Neural progenitor cell (in vitro differentiated cells): ENCODE results near the gene LLCFC1. TPM values are rescaled to one million over a fixed set of nuclear protein-coding genes. Genes with fewer than 3 reads are reported as not detected.

Experiments
- DNase-seq: peaks from one replicate; pipeline ENCODE4 v3.0.0-alpha.2; 2016; ENCODE audit warnings: low spot score
- H2AFZ ChIP-seq: fragments of 200-600 bp; sonication (generic); replicated peaks from 2 replicates; pipeline ENCODE4 v1.6.1; 2016; ENCODE audit warnings: antibody characterized with exemption
- H3F3A ChIP-seq: fragments of 200-600 bp; sonication (generic); 2 replicates; pipeline ENCODE4 v1.6.1; 2016; ENCODE audit warnings: antibody characterized with exemption, low read depth
- H3K27ac ChIP-seq: fragments of 200-600 bp; sonication (generic); 2 replicates; pipeline ENCODE4 v1.5.1; 2016; ENCODE audit warnings: mild to moderate bottlenecking
- H3K27me3 ChIP-seq: fragments of 200-600 bp; sonication (generic); 2 replicates; pipeline ENCODE4 v1.6.1; 2016; ENCODE audit warnings: mild to moderate bottlenecking, moderate library complexity
- H3K36me3 ChIP-seq: fragments of 200-600 bp; sonication (generic); 2 replicates; pipeline ENCODE4 v1.5.1; 2016
- H3K4me1 ChIP-seq: fragments of 200-600 bp; sonication (generic); 2 replicates; pipeline ENCODE4 v1.6.1; 2016; ENCODE audit warnings: mixed run types
- H3K4me2 ChIP-seq: fragments of 200-600 bp; sonication (generic); 2 replicates; pipeline ENCODE4 v1.6.1; 2016
- H3K4me3 ChIP-seq: fragments of 200-600 bp; sonication (generic); 2 replicates; pipeline ENCODE4 v1.5.1; 2016
- H3K79me2 ChIP-seq: fragments of 200-600 bp; sonication (generic); 2 replicates; pipeline ENCODE4 v1.6.1; 2016; ENCODE audit warnings: low read depth
- H3K9ac ChIP-seq: fragments of 200-600 bp; sonication (generic); 2 replicates; pipeline ENCODE4 v1.6.1; 2016
- H3K9me3 ChIP-seq: fragments of 200-600 bp; sonication (generic); 2 replicates; pipeline ENCODE4 v1.5.1; 2016; ENCODE audit warnings: low read depth
- H4K20me1 ChIP-seq: fragments of 200-600 bp; sonication (generic); 2 replicates; pipeline ENCODE4 v1.6.1; 2016; ENCODE audit warnings: low read depth
- H3K27ac Mint-ChIP-seq: 3 replicates; pipeline ENCODE4 v1.8.0; 2021; ENCODE audit warnings: mixed read lengths
- H3K27me3 Mint-ChIP-seq: 2 replicates; pipeline ENCODE4 v1.8.0; 2022; ENCODE audit warnings: low read depth, mild to moderate bottlenecking, inconsistent platforms, moderate library complexity, mixed read lengths; ENCODE audit not compliant: insufficient read depth
- H3K36me3 Mint-ChIP-seq: 3 replicates; pipeline ENCODE4 v1.8.0; 2021; ENCODE audit warnings: mixed read lengths
- H3K4me1 Mint-ChIP-seq: 3 replicates; pipeline ENCODE4 v1.8.0; 2021; ENCODE audit warnings: mixed read lengths
- H3K4me3 Mint-ChIP-seq: 3 replicates; pipeline ENCODE4 v1.8.0; 2021; ENCODE audit warnings: mild to moderate bottlenecking, moderate library complexity, mixed read lengths
- H3K9me3 Mint-ChIP-seq: 3 replicates; pipeline ENCODE4 v1.8.0; 2020; ENCODE audit warnings: mixed read lengths
- CTCF ChIP-seq: fragments of 200-600 bp; sonication (generic); IDR thresholded peaks from 2 replicates; pipeline ENCODE4 v1.5.1; 2017; ENCODE audit warnings: antibody characterized with exemption, mild to moderate bottlenecking
- EZH2 ChIP-seq: fragments of 200-600 bp; sonication (generic); IDR thresholded peaks from 2 replicates; pipeline ENCODE4 v1.6.1; 2017; ENCODE audit warnings: antibody characterized with exemption, mild to moderate bottlenecking, moderate library complexity
- EZH2phosphoT487 ChIP-seq: fragments of 200-600 bp; sonication (generic); IDR thresholded peaks from 2 replicates; pipeline ENCODE4 v1.6.1; 2017; ENCODE audit warnings: antibody characterized with exemption
- total RNA-seq: library from RNA; depleted of rRNA; stranded (reverse); fragments of >200 nt; gene quantifications from 2 replicates; pipeline ENCODE4 v1.2.3, GENCODE V29; 2015; ENCODE audit warnings: low replicate concordance

LLCFC1 gene
- total RNA-seq, 1 donor from 2014 or later, result not detected

GRCh38 chr7:142935941-142936565 lies 3.2 kb upstream of the LLCFC1 start:
- H3K9me3 ChIP-seq, result no peaks in the 10 kb centered on the region
- no peak overlapping the region for H3K9ac ChIP-seq
- H3K79me2 ChIP-seq, result no peaks in the 10 kb centered on the region
- H3K4me3 ChIP-seq, result no peak overlapping the region
- no peak overlapping the region for H3K27ac ChIP-seq
- H3K4me2 ChIP-seq, result no peak overlapping the region
- Mint-ChIP-seq H3K27ac (no peak overlapping the region), H3K4me1 (peaks cover 3% of the 10 kb centered on the region), H3K27me3 (peaks cover 2% of the 10 kb centered on the region), H3K9me3 (no peaks in the 10 kb centered on the region), H3K4me3 (no peak overlapping the region), H3K36me3 (no peaks in the 10 kb centered on the region)
- no peaks in the 10 kb centered on the region for H3K27me3 ChIP-seq
- no peaks in the 10 kb centered on the region for H3K4me1 ChIP-seq
- TF ChIP-seq EZH2phosphoT487 (no peak), CTCF (no peak)
- H4K20me1 ChIP-seq, result no peaks in the 10 kb centered on the region
- H3F3A ChIP-seq, result no peaks in the 10 kb centered on the region
- no peaks in the 10 kb centered on the region for H3K36me3 ChIP-seq
- no peak for DNase-seq
- no peak overlapping the region for H2AFZ ChIP-seq

- Mint-ChIP-seq H3K27me3 (peaks cover 2% of the 10 kb centered on the region), H3K4me1 (peaks cover 3% of the 10 kb centered on the region), H3K9me3 (no peaks in the 10 kb centered on the region), H3K36me3 (no peaks in the 10 kb centered on the region), H3K27ac (no peak overlapping the region), H3K4me3 (no peak overlapping the region)
- Histone ChIP-seq H3K4me2 (no peak overlapping the region), H3K9me3 (no peaks in the 10 kb centered on the region), H3K27ac (no peak overlapping the region), H2AFZ (no peak overlapping the region), H3F3A (no peaks in the 10 kb centered on the region), H3K4me3 (no peak overlapping the region), H3K36me3 (no peaks in the 10 kb centered on the region), H3K4me1 (no peaks in the 10 kb centered on the region), H3K27me3 (no peaks in the 10 kb centered on the region), H3K79me2 (no peaks in the 10 kb centered on the region), H3K9ac (no peak overlapping the region), H4K20me1 (no peaks in the 10 kb centered on the region)
- TF ChIP-seq EZH2 (no peak), EZH2phosphoT487 (no peak), CTCF (no peak)
- DNase-seq, result no peak
Measured at GRCh38 chr7:142938611-142939010, 673 bp upstream of the LLCFC1 start.

GRCh38 chr7:142940966-142941535 lies 1.8 kb downstream of the LLCFC1 start:
- H3K9me3 Mint-ChIP-seq, result no peaks in the 10 kb centered on the region

More at GRCh38 chr7:142940966-142941535, 1.8 kb downstream of the LLCFC1 start:
- no peak for TF ChIP-seq CTCF
- TF ChIP-seq EZH2phosphoT487, result no peak
- no peak for TF ChIP-seq EZH2
- Histone ChIP-seq H3F3A (no peaks in the 10 kb centered on the region), H3K4me1 (no peaks in the 10 kb centered on the region), H3K27me3 (no peaks in the 10 kb centered on the region), H3K4me2 (no peak overlapping the region), H3K79me2 (no peaks in the 10 kb centered on the region), H2AFZ (no peak overlapping the region), H3K36me3 (no peaks in the 10 kb centered on the region), H3K27ac (no peak overlapping the region), H3K4me3 (no peak overlapping the region), H4K20me1 (no peaks in the 10 kb centered on the region), H3K9me3 (no peaks in the 10 kb centered on the region), H3K9ac (no peak overlapping the region)
- peaks cover 2% of the 10 kb centered on the region for H3K27me3 Mint-ChIP-seq
- H3K36me3 Mint-ChIP-seq, result no peaks in the 10 kb centered on the region
- peaks cover 3% of the 10 kb centered on the region for H3K4me1 Mint-ChIP-seq
- DNase-seq, result no peak
- H3K27ac Mint-ChIP-seq, result no peak overlapping the region
- H3K4me3 Mint-ChIP-seq, result no peak overlapping the region
